Aorta (tissue), 5 donors: ENCODE data around the gene LMNTD1. TPM values are rescaled to one million over a fixed set of nuclear protein-coding genes. Genes with fewer than 3 reads are reported as not detected.

Source experiments
- ATAC-seq: fragments of 200-7000 bp; cut with Tn5 transposase; one replicate; pipeline ENCODE4 v1.9.1; 2022; ENCODE audit warnings: moderate library complexity; ENCODE audit not compliant: low FRiP score
- DNase-seq, 2 donors: peaks; one replicate each; pipeline ENCODE4 v3.0.0-alpha.2; 2020
- H3K27ac ChIP-seq, 2 donors: one replicate each; pipeline ENCODE4 v1.5.1; 2013; ENCODE audit warnings: low read length in 2 of 2, mild to moderate bottlenecking in 2 of 2, moderate library complexity in 2 of 2, control low read depth in 1 of 2, inconsistent platforms in 1 of 2, low read depth in 1 of 2
- H3K27me3 ChIP-seq, 2 donors: one replicate each; pipeline ENCODE4 v1.6.1; 2013; ENCODE audit warnings: control low read depth in 1 of 2, low read length in 1 of 2, mild to moderate bottlenecking in 1 of 2, moderate library complexity in 1 of 2; ENCODE audit not compliant: insufficient read depth in 2 of 2, control insufficient read depth in 1 of 2
- H3K36me3 ChIP-seq, 2 donors: one replicate each; pipeline ENCODE4 v1.6.1; 2013; ENCODE audit warnings: control low read depth in 1 of 2, low read length in 1 of 2, mild to moderate bottlenecking in 1 of 2; ENCODE audit not compliant: insufficient read depth in 2 of 2, control insufficient read depth in 1 of 2
- H3K4me1 ChIP-seq, 2 donors: one replicate each; pipeline ENCODE4 v1.6.1; 2013; ENCODE audit warnings: low read length in 2 of 2, control low read depth in 1 of 2, mild to moderate bottlenecking in 1 of 2, moderate library complexity in 1 of 2; ENCODE audit not compliant: insufficient read depth in 2 of 2, control insufficient read depth in 1 of 2
- H3K4me3 ChIP-seq, 2 donors: one replicate each; pipeline ENCODE4 v1.5.1; 2013; ENCODE audit warnings: low read length in 2 of 2, control low read depth in 1 of 2, mild to moderate bottlenecking in 1 of 2
- H3K9me3 ChIP-seq: one replicate; pipeline ENCODE4 v1.6.1; 2013; ENCODE audit warnings: mild to moderate bottlenecking, low read length; ENCODE audit not compliant: control insufficient read depth
- WGBS, 2 donors: extraction: QIAGEN DNeasy Blood & Tissue Kit; methylation state at CpG; one replicate each; pipeline ENCODE4 v1.1.7; 2013; 5-methylcytosine and 5-hydroxymethylcytosine counted together
- intact Hi-C, 2 donors: fragments of 100-400 bp; cut with DNase I; formaldehyde crosslinking; loops; one replicate each; pipeline versions ENCODE4 v1.14.2 to v1.15.0; 2022
- polyA plus RNA-seq, 2 donors: library from polyadenylated mRNA; stranded (reverse); fragments of 200-250 nt; gene quantifications; one replicate each; pipeline ENCODE4 v1.2.3, GENCODE V29; 2013
- total RNA-seq, 2 donors: library from RNA; stranded (reverse); fragmentation: NEBNext Ultra II Directional; extraction: Animal tissue kit (Norgen Biotek cat#: 25700); gene quantifications; one replicate each; pipeline ENCODE4 v1.2.1, GENCODE V29; 2021
- donor health status: healthy with polysubstance abuse.
- donor health status: Bipolar disorder and iron deficiency.
- donor health status: DM: no; HTN: no; CAD: no.
- donor health status: DM: no; HTN: no; CAD: no.
- donor health status: DM: yes; HTN: yes; CAD: no.

LMNTD1 gene
- total and polyA plus RNA-seq, 4 donors = not detected

DNA sequence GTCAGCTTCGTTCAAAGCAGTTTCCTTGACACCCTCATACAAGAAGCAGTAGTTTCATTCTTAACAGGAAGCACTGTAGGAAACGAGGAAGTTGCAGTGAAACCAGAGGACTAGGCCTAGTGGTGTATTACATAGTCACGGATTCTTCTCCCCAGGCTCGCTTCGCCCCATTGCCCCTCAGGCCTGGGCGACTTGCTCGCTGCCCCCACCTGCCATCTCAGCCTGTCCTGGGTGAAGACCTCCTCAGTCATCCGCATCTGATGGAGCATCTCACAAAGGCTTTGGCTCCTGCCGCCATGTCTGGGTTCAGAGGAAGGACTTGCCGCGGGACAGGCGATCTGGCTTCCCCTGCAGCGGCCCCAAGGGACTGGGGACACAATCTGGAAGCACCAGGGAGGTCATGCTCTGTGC is 93.5 kb downstream of the LMNTD1 start:
- WGBS, 2 donors = 92 to 94% methylated on average over 13 of the region's 13 CpGs
- Histone ChIP-seq H3K36me3 (no peaks in the 10 kb centered on the region), H3K27ac (no peak overlapping the region), H3K4me3 (no peak overlapping the region), H3K9me3 (peaks cover 4% of the 10 kb centered on the region), H3K4me1 (no peaks in the 10 kb centered on the region), H3K27me3 (no peaks in the 10 kb centered on the region)
- intact Hi-C loops = no loop called here
- DNase-seq = no peak
- no peak for ATAC-seq

DNA sequence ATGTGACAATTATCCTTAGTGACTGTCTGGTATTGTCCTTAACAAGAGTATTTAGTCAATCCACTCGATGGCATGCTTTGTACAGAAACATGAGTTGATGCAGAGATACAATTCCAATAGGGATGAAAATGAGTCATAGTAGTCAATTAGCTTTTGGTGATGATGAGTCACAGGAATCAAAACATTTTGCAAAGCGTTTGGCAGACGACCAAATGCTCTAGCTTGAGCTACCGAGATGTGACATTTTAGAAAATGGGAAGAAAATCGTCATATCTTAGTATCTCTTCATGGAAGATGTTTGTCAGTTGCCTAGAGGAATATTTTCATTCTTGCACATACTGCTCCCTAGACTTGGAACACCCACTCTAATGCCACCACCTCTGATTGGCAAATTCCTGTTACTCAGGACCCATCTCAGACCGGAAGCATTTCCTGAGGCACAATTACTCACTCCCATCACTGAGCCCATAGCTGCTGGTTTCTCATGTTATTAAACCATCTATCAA is 95.0 kb downstream of the LMNTD1 start:
- peaks cover 4% of the 10 kb centered on the region for H3K9me3 ChIP-seq
- ATAC-seq (no peak), DNase-seq (no peak)
- H3K4me1 ChIP-seq = no peaks in the 10 kb centered on the region
- no peaks in the 10 kb centered on the region for H3K36me3 ChIP-seq
- intact Hi-C loops = no loop called here
- H3K4me3 ChIP-seq = no peak overlapping the region
- WGBS, 2 donors = 28 to 37% methylated on average over 6 of the region's 6 CpGs
- no peak overlapping the region for H3K27ac ChIP-seq
- no peaks in the 10 kb centered on the region for H3K27me3 ChIP-seq

DNA sequence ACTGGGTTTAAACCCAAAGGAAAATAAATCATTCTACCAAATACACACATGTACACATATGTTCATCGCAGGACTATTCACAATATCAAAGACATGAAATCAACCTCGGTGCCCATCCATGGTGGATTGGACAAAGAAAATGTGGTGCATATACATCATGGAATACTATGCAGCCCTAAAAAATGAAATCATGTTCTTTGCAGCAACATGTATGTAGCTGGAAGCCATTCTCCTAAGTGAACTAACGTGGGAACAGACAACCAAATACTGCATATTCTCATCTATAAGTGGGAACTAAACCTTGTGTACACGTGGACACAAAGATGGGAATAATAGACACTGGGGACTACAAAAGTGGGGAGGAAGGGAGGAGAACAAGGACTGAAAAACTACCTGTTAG is 96.6 kb downstream of the LMNTD1 start:
- intact Hi-C loops = no loop called here
- no peaks in the 10 kb centered on the region for H3K27me3 ChIP-seq
- no peak overlapping the region for H3K27ac ChIP-seq
- peaks cover 4% of the 10 kb centered on the region for H3K9me3 ChIP-seq
- no peak overlapping the region for H3K4me3 ChIP-seq
- 81 to 84% methylated on average over 4 of the region's 4 CpGs for WGBS, 2 donors
- ATAC-seq = no peak
- no peaks in the 10 kb centered on the region for H3K4me1 ChIP-seq
- no peaks in the 10 kb centered on the region for H3K36me3 ChIP-seq
- DNase-seq = no peak

DNA sequence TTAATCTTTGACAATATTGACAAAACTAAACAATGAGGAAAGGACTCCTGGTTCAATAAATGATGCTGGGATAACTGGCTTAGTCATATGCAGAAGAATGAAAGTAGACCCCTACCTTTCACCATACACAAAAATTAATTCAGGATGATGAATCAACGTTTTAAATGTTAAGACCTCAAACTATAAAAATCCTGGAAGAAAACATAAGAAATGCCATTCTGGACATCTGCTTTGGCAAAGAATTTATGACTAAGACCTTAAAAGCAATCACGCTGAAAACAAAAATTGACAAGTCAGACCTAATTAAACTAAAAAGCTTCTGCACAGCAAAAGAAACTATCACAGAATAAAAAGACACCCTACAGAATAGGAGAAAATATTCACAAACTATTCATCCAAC is 97.4 kb downstream of the LMNTD1 start:
- 69 to 70% methylated on average over 2 of the region's 2 CpGs for WGBS, 2 donors
- H3K9me3 ChIP-seq = peaks cover 4% of the 10 kb centered on the region

DNA sequence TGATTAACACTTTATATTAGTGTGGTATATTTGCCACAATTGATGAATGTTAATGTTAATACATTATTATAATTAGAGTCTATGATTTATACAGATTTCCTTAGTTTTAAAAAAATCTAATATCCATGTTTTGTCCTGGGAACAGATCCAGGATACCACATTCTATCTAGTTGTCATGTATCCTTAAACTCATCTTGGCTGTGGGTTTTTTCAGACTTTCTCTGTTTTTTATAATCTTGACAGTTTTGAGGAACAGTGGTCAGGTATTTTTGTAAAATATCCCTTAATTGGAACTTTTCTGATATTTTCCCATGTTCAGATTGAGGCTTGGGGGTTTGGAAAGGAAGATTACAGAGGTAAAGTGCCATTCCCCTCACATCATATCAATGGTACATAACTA is 104.1 kb downstream of the LMNTD1 start:
- no peak for DNase-seq
- intact Hi-C loops = no loop called here
- no peak for ATAC-seq

More for the DNA sequence above, 97.4 kb downstream of the LMNTD1 start:
- no peaks in the 10 kb centered on the region for H3K36me3 ChIP-seq
- no peak overlapping the region for H3K27ac ChIP-seq
- no peaks in the 10 kb centered on the region for H3K4me1 ChIP-seq
- no peak for ATAC-seq
- no peak overlapping the region for H3K4me3 ChIP-seq
- H3K27me3 ChIP-seq = no peaks in the 10 kb centered on the region
- intact Hi-C loops = no loop called here
- DNase-seq = no peak

DNA sequence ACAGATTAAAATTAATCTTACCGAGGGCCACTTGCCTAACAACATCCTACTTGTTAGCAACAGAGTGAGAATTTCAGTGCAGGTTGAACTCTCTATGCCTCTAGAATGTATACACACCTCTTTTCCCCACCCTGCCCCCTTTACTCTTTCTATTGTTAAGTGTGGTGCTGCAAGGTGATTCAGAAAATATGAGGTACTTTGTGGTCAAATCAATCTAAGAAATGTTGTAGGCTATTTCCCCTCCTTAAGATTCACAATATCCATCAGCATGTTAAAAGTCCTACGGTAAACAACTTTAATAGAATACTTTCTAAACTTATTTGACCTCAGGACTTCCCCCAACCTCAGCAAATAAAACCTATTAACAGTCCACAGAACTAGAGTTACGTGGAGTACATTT is 106.0 kb downstream of the LMNTD1 start:
- H3K4me3 ChIP-seq = no peak overlapping the region
- DNase-seq = no peak
- H3K36me3 ChIP-seq = no peaks in the 10 kb centered on the region
- H3K27ac ChIP-seq = no peak overlapping the region
- no peaks in the 10 kb centered on the region for H3K9me3 ChIP-seq
- no peaks in the 10 kb centered on the region for H3K4me1 ChIP-seq
- no peaks in the 10 kb centered on the region for H3K27me3 ChIP-seq
- ATAC-seq = no peak
- 82 to 84% methylated on average over 3 of the region's 3 CpGs for WGBS, 2 donors
- intact Hi-C loops = no loop called here

More for the DNA sequence above, 104.1 kb downstream of the LMNTD1 start:
- H3K27me3 ChIP-seq = no peaks in the 10 kb centered on the region
- no peaks in the 10 kb centered on the region for H3K9me3 ChIP-seq
- H3K4me3 ChIP-seq = no peak overlapping the region
- no peaks in the 10 kb centered on the region for H3K36me3 ChIP-seq
- no peaks in the 10 kb centered on the region for H3K4me1 ChIP-seq
- H3K27ac ChIP-seq = no peak overlapping the region

DNA sequence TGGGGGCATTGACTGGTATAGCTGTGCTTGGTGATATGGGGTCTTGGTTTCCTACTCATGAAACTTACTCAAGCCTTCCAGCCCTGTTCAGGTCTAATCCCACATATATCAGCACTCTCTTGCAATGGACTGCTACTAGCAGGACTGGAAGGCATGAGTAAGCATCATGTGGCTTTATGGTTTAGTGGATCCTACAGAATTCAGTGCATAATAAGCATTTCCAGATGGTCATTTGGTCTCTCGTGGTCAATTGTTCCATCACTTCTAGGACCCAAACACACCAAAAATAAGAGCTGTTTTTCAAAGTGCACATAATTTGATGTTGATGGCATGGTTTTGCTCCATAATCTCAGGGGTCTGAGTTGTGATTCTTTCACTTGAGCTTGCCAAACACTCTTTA is 114.4 kb downstream of the LMNTD1 start:
- WGBS, 2 donors = 76 to 86% methylated on average over 1 of the region's 1 CpG
- Histone ChIP-seq H3K27me3 (no peaks in the 10 kb centered on the region), H3K9me3 (no peaks in the 10 kb centered on the region), H3K4me3 (no peak overlapping the region), H3K27ac (no peak overlapping the region), H3K36me3 (no peaks in the 10 kb centered on the region), H3K4me1 (peaks cover 0 to 1% of the 10 kb centered on the region in 2 donors)
- DNase-seq (no peak), ATAC-seq (no peak)
- intact Hi-C loops = loop anchor here (5.0 to 10.0 kb wide), 3 partner anchors 586 to 656 kb away; no protein-coding TSS in a partner anchor

DNA sequence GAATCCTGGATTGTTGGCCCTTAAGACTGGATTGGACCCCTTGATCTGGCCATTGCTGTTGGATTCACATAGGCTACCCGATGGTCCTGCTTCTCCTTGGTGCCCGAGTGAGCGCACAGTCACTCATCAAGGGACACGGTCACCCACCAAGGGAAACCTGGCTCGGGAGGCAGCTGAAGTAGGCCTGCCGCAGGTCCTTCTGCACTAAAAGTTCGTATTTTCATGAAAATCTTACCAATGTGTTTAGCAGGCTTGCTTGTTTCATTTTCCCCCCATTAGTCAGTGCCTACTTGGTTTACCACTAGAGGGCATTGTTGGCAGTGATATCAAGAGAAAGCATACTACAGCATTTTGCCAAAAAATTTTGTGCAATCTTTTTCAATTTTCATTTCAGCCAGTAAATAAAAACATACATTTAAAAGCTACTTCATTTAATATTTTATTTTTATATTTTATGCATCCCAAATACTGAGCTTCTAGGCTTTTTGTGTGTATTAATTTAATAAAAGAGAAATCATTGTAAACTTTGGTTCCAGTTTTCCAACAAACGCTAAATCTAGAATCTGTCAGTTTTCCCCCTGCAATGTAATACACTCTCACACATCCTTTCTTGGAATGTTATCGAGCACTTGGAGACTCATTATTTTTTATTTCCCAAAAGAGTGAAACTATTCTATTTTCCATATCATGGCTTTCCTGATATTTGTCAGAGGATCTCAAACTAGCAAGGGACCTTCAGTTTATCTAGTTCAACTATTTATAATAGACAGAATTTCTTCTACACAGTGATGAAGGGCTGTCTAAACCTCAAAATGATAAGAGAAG is 116.7 kb downstream of the LMNTD1 start:
- no peak overlapping the region for H3K4me3 ChIP-seq
- peaks cover 0 to 2% of the 10 kb centered on the region in 2 donors for H3K4me1 ChIP-seq
- no peaks in the 10 kb centered on the region for H3K27me3 ChIP-seq
- ATAC-seq (peak; percentile 77), DNase-seq (no peak)
- intact Hi-C loops = loop anchor here (5.0 to 10.0 kb wide), 3 partner anchors 588 to 658 kb away; no protein-coding TSS in a partner anchor
- H3K27ac ChIP-seq = no peak overlapping the region
- H3K36me3 ChIP-seq = no peaks in the 10 kb centered on the region
- WGBS, 2 donors = 34 to 38% methylated on average over 9 of the region's 9 CpGs
- H3K9me3 ChIP-seq = no peaks in the 10 kb centered on the region

DNA sequence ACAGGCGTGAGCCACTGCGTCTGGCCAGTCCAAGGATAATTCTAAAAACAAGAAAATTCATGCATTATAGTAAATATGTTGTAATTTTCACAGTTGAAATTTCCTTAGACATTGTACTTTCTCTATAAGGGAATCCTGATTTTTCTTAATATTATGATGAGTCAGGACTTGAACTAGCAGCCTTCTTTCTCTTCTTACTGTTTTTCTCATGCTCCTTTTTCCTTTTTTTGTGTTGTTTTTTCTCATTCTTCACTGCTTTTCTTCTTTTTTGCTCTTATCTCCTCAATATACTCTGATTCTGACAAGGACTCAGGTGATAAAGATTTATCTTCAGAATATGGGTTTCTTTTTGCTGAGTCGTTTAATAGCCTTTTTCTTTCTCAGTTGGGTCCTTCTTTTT is 117.7 kb downstream of the LMNTD1 start:
- no peak overlapping the region for H3K4me3 ChIP-seq
- DNase-seq (no peak), ATAC-seq (no peak)
- WGBS, 2 donors = 91 to 94% methylated on average over 3 of the region's 3 CpGs
- H3K36me3 ChIP-seq = no peaks in the 10 kb centered on the region
- peaks cover 0 to 2% of the 10 kb centered on the region in 2 donors for H3K4me1 ChIP-seq
- H3K27me3 ChIP-seq = no peaks in the 10 kb centered on the region
- no peaks in the 10 kb centered on the region for H3K9me3 ChIP-seq
- H3K27ac ChIP-seq = no peak overlapping the region
- intact Hi-C loops = loop anchor here (5.0 to 10.0 kb wide), 3 partner anchors 589 to 659 kb away; no protein-coding TSS in a partner anchor
